Upper lobe of left lung (tissue), 6 donors: ENCODE measurements around the gene AGMO. TPM values are rescaled to one million over a fixed set of nuclear protein-coding genes. Genes with fewer than 3 reads are reported as not detected.

Experiments used
- ATAC-seq, 2 donors: fragments of 200-7000 bp; cut with Tn5 transposase; one replicate each; pipeline ENCODE4 v1.9.1; 2022; ENCODE audit warnings: mild to moderate bottlenecking in 2 of 2, moderate library complexity in 2 of 2; ENCODE audit not compliant: low FRiP score in 2 of 2
- DNase-seq, 2 donors: peaks; one replicate each; pipeline ENCODE4 v3.0.0-alpha.2; 2019 to 2020
- H3K27ac ChIP-seq, 4 donors: fragments of 200-600 bp; sonication (generic); one replicate each; pipeline ENCODE4 v1.5.1; 2016 to 2019
- H3K27me3 ChIP-seq, 4 donors: fragments of 200-600 bp; sonication (generic); one replicate each; pipeline ENCODE4 v1.5.1; 2017 to 2019
- H3K36me3 ChIP-seq, 4 donors: fragments of 200-600 bp; sonication (generic); one replicate each; pipeline ENCODE4 v1.5.1; 2016 to 2019
- H3K4me1 ChIP-seq, 4 donors: fragments of 200-600 bp; sonication (generic); one replicate each; pipeline ENCODE4 v1.5.1; 2018 to 2019
- H3K4me3 ChIP-seq, 4 donors: fragments of 200-600 bp; sonication (generic); one replicate each; pipeline ENCODE4 v1.5.1; 2017 to 2019; ENCODE audit warnings: mild to moderate bottlenecking in 2 of 4, moderate library complexity in 1 of 4
- H3K9me3 ChIP-seq, 4 donors: fragments of 200-600 bp; sonication (generic); one replicate each; pipeline ENCODE4 v1.5.1; 2018 to 2019
- EP300 ChIP-seq, 4 donors: sonication (generic); formaldehyde crosslinking; IDR thresholded peaks; one replicate each; pipeline ENCODE4 v1.5.1; 2017; ENCODE audit warnings: antibody characterized with exemption in 4 of 4, control low read depth in 2 of 4
- POLR2A ChIP-seq, 4 donors: fragments of 450-650 bp; IDR thresholded peaks; one replicate each; pipeline ENCODE4 v1.5.1; 2016 to 2017; ENCODE audit warnings: antibody characterized with exemption in 4 of 4, mild to moderate bottlenecking in 2 of 4
- POLR2AphosphoS5 ChIP-seq, 2 donors: sonication (generic); formaldehyde crosslinking; IDR thresholded peaks; one replicate each; pipeline ENCODE4 v1.5.1; 2017; ENCODE audit warnings: antibody characterized with exemption in 2 of 2
- WGBS, 2 donors: methylation state at CpG; one replicate each; pipeline ENCODE4 v1.1.5; 2017 to 2018; 5-methylcytosine and 5-hydroxymethylcytosine counted together
- total RNA-seq, 6 donors: library from RNA; depleted of rRNA in 4 of 6; stranded (reverse); fragments of >200 nt in 4 of 6; gene quantifications; one replicate each; pipeline versions ENCODE4 v1.1.0 to v1.2.1, GENCODE V29; 2016 to 2021
- TF ChIP-seq, protein P1 (sequence below), 6 experiments: fragments of 450-650 bp in 4 of 6; fragments of 200-600 bp in 2 of 6; sonication (generic) in 2 of 6; IDR thresholded peaks; one replicate each; pipeline ENCODE4 v1.5.1; 2016 to 2019; ENCODE audit warnings: antibody characterized with exemption in 6 of 6
- donor health status: DM: no; HTN: no; CAD: no; lungs with moderate emphysema.
- donor health status: DM: no; HTN: yes; CAD: no; lungs with severe emphysema.

AGMO gene
- total RNA-seq, 6 donors from 2014 or later, result 0.17 to 3.0 (median 0.20) TPM; not detected in 3

DNA sequence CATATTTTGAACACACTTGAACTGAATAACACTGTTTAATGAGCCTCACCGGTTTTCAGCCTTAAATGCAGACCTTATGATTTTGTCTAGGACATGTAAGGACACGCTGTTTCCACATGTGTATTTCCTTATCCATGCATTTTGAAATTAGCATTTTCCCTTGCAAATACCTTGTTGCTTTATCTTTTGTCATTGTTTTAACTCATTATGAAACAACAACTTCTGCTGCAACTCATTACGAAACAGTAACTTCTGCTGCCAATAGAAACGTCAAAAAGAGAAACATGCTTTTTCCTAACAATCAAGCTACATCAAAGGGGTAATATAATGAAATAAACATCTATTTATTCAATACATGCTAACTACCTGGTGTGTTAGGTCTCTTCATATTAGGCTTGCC is 322.0 kb downstream of the AGMO start:
- no peak overlapping the region for H3K27ac ChIP-seq
- no peak overlapping the region for H3K4me3 ChIP-seq
- H3K9me3 ChIP-seq, result no peaks in the 10 kb centered on the region
- DNase-seq (no peak), ATAC-seq (no peak)
- 52 to 68% methylated on average over 4 of the region's 4 CpGs for WGBS, 2 donors
- TF ChIP-seq POLR2A (IDR thresholded peaks at IDR 0.05) (no peak), EP300 (IDR thresholded peaks at IDR 0.05) (no peak), POLR2AphosphoS5 (IDR thresholded peaks at IDR 0.05) (no peak)
- TF ChIP-seq, protein P1, sequence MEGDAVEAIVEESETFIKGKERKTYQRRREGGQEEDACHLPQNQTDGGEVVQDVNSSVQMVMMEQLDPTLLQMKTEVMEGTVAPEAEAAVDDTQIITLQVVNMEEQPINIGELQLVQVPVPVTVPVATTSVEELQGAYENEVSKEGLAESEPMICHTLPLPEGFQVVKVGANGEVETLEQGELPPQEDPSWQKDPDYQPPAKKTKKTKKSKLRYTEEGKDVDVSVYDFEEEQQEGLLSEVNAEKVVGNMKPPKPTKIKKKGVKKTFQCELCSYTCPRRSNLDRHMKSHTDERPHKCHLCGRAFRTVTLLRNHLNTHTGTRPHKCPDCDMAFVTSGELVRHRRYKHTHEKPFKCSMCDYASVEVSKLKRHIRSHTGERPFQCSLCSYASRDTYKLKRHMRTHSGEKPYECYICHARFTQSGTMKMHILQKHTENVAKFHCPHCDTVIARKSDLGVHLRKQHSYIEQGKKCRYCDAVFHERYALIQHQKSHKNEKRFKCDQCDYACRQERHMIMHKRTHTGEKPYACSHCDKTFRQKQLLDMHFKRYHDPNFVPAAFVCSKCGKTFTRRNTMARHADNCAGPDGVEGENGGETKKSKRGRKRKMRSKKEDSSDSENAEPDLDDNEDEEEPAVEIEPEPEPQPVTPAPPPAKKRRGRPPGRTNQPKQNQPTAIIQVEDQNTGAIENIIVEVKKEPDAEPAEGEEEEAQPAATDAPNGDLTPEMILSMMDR (IDR thresholded peaks at IDR 0.05), result no peak
- H3K4me1 ChIP-seq, result no peaks in the 10 kb centered on the region
- no peaks in the 10 kb centered on the region for H3K36me3 ChIP-seq
- H3K27me3 ChIP-seq, result no peaks in the 10 kb centered on the region

DNA sequence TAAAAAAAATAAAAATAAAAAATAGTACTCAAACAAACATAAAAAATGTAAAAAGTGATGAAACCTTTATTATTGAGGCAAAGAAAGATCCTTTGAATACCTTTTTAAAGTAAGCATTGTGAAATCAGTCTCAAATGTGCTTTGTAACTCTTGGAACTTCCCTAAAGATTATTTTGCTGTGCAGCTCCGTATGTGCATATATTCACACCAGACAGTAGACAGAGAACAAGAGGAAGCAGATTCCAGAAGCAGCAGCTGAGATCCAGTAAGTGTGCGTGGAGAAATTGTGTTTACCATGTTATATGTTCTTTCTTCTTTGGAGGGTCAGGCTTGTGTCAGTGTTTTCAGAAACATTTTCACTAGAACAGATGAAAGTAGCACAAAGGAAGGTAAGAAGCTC is 324.9 kb downstream of the AGMO start:
- Histone ChIP-seq H3K4me1 (no peaks in the 10 kb centered on the region), H3K36me3 (no peaks in the 10 kb centered on the region), H3K27me3 (no peaks in the 10 kb centered on the region), H3K4me3 (no peak overlapping the region), H3K27ac (peak overlapping the region in 1 of 4 donors; percentile 20), H3K9me3 (no peaks in the 10 kb centered on the region)
- no peak for DNase-seq
- TF ChIP-seq, protein P1 (IDR thresholded peaks at IDR 0.05), result no peak
- TF ChIP-seq POLR2AphosphoS5 (IDR thresholded peaks at IDR 0.05) (no peak), POLR2A (IDR thresholded peaks at IDR 0.05) (no peak), EP300 (IDR thresholded peaks at IDR 0.05) (no peak)
- 35 to 49% methylated on average over 2 of the region's 2 CpGs for WGBS, 2 donors
- peak in 1 of 2 donors; percentile 35 for ATAC-seq

DNA sequence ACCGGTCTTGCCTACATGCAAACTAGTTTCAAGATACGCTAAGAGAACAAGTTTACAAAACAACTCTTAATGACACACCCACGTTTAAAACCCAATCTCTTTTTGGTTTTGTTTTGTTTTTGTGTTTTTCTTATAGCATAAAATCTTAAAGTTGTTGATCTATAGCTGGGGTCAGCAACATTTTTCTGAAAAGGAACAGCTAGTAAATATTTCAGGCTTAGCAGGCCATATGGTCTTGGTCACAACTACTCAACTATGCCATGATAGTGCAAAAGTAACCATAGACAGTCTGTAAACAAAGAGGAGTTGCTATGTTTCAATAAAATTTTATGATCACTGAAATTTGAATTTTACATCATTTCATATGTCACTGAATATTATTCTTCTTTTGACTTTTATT is 327.4 kb downstream of the AGMO start:
- TF ChIP-seq POLR2AphosphoS5 (IDR thresholded peaks at IDR 0.05) (no peak), EP300 (IDR thresholded peaks at IDR 0.05) (no peak), POLR2A (IDR thresholded peaks at IDR 0.05) (no peak)
- TF ChIP-seq, protein P1 (IDR thresholded peaks at IDR 0.05), result no peak
- H3K9me3 ChIP-seq, result no peaks in the 10 kb centered on the region
- no peaks in the 10 kb centered on the region for H3K36me3 ChIP-seq
- H3K27ac ChIP-seq, result no peak overlapping the region
- no peaks in the 10 kb centered on the region for H3K4me1 ChIP-seq
- DNase-seq (no peak), ATAC-seq (no peak)
- WGBS, 2 donors, result 84 to 87% methylated on average over 3 of the region's 3 CpGs
- no peaks in the 10 kb centered on the region for H3K27me3 ChIP-seq
- H3K4me3 ChIP-seq, result no peak overlapping the region

DNA sequence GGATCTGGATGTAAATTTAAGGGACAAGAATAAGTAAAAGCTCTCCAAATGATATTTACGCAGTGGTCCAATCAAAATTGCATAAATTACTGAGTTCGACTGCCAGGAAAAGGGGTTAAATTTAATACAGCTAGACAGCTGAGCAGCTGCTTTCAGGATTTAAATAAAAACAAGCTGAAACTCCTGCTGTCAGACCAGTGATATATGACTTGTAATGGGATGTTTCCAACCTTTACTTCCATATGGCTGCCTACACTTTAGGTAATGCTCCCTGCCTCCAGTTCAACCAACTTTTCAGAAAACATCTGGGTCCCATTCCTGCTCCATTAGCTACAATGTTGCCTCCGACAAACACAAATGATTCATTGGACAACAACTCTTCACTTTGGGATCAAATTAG is 333.0 kb downstream of the AGMO start:
- H3K27me3 ChIP-seq, result no peaks in the 10 kb centered on the region
- H3K4me1 ChIP-seq, result no peaks in the 10 kb centered on the region
- ATAC-seq (no peak), DNase-seq (no peak)
- 78 to 79% methylated on average over 3 of the region's 3 CpGs for WGBS, 2 donors
- H3K4me3 ChIP-seq, result no peak overlapping the region
- TF ChIP-seq EP300 (IDR thresholded peaks at IDR 0.05), result no peak
- TF ChIP-seq POLR2A (IDR thresholded peaks at IDR 0.05), result no peak
- no peak for TF ChIP-seq POLR2AphosphoS5 (IDR thresholded peaks at IDR 0.05)
- TF ChIP-seq, protein P1 (IDR thresholded peaks at IDR 0.05), result no peak
- H3K36me3 ChIP-seq, result no peaks in the 10 kb centered on the region
- no peaks in the 10 kb centered on the region for H3K9me3 ChIP-seq
- H3K27ac ChIP-seq, result no peak overlapping the region

DNA sequence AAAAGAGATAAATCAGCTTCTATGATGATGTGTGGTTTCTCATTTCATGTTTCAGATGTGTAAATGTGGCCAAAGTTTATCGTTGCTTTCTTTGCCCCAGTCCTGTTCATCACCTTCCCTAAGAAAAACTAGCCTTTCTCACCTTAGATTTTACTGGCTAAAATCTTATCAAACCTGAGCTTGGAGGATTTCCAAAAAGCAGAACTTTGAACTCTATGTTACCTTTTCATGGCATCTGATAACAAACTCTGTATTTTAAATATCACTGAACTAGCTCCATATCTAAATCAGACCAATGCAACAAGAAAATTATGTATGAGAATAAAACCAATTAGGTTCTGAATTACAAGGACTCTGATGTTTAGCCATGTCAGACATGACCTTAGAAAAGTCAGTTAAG is 335.8 kb downstream of the AGMO start:
- Histone ChIP-seq H3K27me3 (no peaks in the 10 kb centered on the region), H3K36me3 (no peaks in the 10 kb centered on the region), H3K27ac (no peak overlapping the region), H3K4me3 (no peak overlapping the region), H3K9me3 (no peaks in the 10 kb centered on the region), H3K4me1 (no peaks in the 10 kb centered on the region)
- ATAC-seq (no peak), DNase-seq (no peak)
- TF ChIP-seq EP300 (IDR thresholded peaks at IDR 0.05) (no peak), POLR2AphosphoS5 (IDR thresholded peaks at IDR 0.05) (no peak), POLR2A (IDR thresholded peaks at IDR 0.05) (no peak)
- TF ChIP-seq, protein P1 (IDR thresholded peaks at IDR 0.05), result no peak
- 63 to 83% methylated on average over 1 of the region's 1 CpG for WGBS, 2 donors
